ENCODE measurements around the gene KIF17. TPM values are rescaled to one million over a fixed set of nuclear protein-coding genes. Genes with fewer than 3 reads are reported as not detected.

The KIF17 gene
- total and polyA plus RNA-seq, 4 donors: 4.1 to 9.6 (median 5.9) TPM

- H3K4me1 ChIP-seq (ENCODE audit: control insufficient read depth in 5 of 5, insufficient read depth in 5 of 5, low read length in 5 of 5): no peaks in the 10 kb centered on the region
- H3K9me3 ChIP-seq (ENCODE audit: control insufficient read depth in 4 of 4, insufficient read depth in 3 of 4, low read length in 3 of 4): no peaks in the 10 kb centered on the region
- H3K9ac ChIP-seq (ENCODE audit: insufficient read depth in 1 of 2, low read length in 2 of 2): no peak overlapping the region
- H3K36me3 ChIP-seq (ENCODE audit: control insufficient read depth in 4 of 4, insufficient read depth in 4 of 4, low read length in 4 of 4): peaks cover 34 to 58% (median 51%) of the 10 kb centered on the region in 4 donors
- ATAC-seq (ENCODE audit: insufficient read depth, low FRiP score): no peak
- DNase-seq: no peak
- H3K27me3 ChIP-seq (ENCODE audit: control insufficient read depth in 3 of 3, insufficient read depth in 3 of 3, low read length in 2 of 3): no peaks in the 10 kb centered on the region
- no peak overlapping the region for H3K27ac ChIP-seq (ENCODE audit: low read depth in 1 of 2, low read length in 1 of 2)
- no peak for TF ChIP-seq CTCF (IDR thresholded peaks at IDR 0.05; ENCODE audit: control extremely low read depth, extremely low read depth)
- no peak overlapping the region for H3K4me3 ChIP-seq
- WGBS, 2 donors: 96 to 97% methylated on average over 6 of the region's 6 CpGs
These were observed 42.5 kb upstream of the KIF17 start for GRCh38 chr1:20760322-20760721.

GRCh38 chr1:20753589-20753988 lies 35.8 kb upstream of the KIF17 start:
- DNase-seq (no peak), ATAC-seq (ENCODE audit: insufficient read depth, low FRiP score) (no peak)
- Histone ChIP-seq H3K9ac (ENCODE audit: insufficient read depth in 1 of 2, low read length in 2 of 2) (no peak overlapping the region), H3K27ac (ENCODE audit: low read depth in 1 of 2, low read length in 1 of 2) (no peak overlapping the region), H3K4me3 (no peak overlapping the region), H3K9me3 (ENCODE audit: control insufficient read depth in 4 of 4, insufficient read depth in 3 of 4, low read length in 3 of 4) (no peaks in the 10 kb centered on the region), H3K36me3 (ENCODE audit: control insufficient read depth in 4 of 4, insufficient read depth in 4 of 4, low read length in 4 of 4) (peaks cover 17 to 42% (median 40%) of the 10 kb centered on the region in 4 donors), H3K27me3 (ENCODE audit: control insufficient read depth in 3 of 3, insufficient read depth in 3 of 3, low read length in 2 of 3) (no peaks in the 10 kb centered on the region), H3K4me1 (ENCODE audit: control insufficient read depth in 5 of 5, insufficient read depth in 5 of 5, low read length in 5 of 5) (no peaks in the 10 kb centered on the region)
- 86 to 91% methylated on average over 3 of the region's 3 CpGs for WGBS, 2 donors
- TF ChIP-seq CTCF (IDR thresholded peaks at IDR 0.05; ENCODE audit: control extremely low read depth, extremely low read depth): no peak

- 92 to 93% methylated on average over 3 of the region's 3 CpGs for WGBS, 2 donors
- Histone ChIP-seq H3K9me3 (ENCODE audit: control insufficient read depth in 4 of 4, insufficient read depth in 3 of 4, low read length in 3 of 4) (no peaks in the 10 kb centered on the region), H3K27ac (ENCODE audit: low read depth in 1 of 2, low read length in 1 of 2) (no peak overlapping the region), H3K36me3 (ENCODE audit: control insufficient read depth in 4 of 4, insufficient read depth in 4 of 4, low read length in 4 of 4) (peaks cover 17 to 46% (median 42%) of the 10 kb centered on the region in 4 donors), H3K9ac (ENCODE audit: insufficient read depth in 1 of 2, low read length in 2 of 2) (no peak overlapping the region), H3K4me1 (ENCODE audit: control insufficient read depth in 5 of 5, insufficient read depth in 5 of 5, low read length in 5 of 5) (no peaks in the 10 kb centered on the region), H3K4me3 (no peak overlapping the region), H3K27me3 (ENCODE audit: control insufficient read depth in 3 of 3, insufficient read depth in 3 of 3, low read length in 2 of 3) (no peaks in the 10 kb centered on the region)
- no peak for DNase-seq
- ATAC-seq (ENCODE audit: insufficient read depth, low FRiP score): no peak
- no peak for TF ChIP-seq CTCF (IDR thresholded peaks at IDR 0.05; ENCODE audit: control extremely low read depth, extremely low read depth)
These were observed 33.7 kb upstream of the KIF17 start for GRCh38 chr1:20751462-20751990.

- H3K4me1 ChIP-seq (ENCODE audit: control insufficient read depth in 5 of 5, insufficient read depth in 5 of 5, low read length in 5 of 5): peaks cover 0 to 1% (median 0%) of the 10 kb centered on the region in 5 donors
- no peak overlapping the region for H3K4me3 ChIP-seq
- DNase-seq (no peak), ATAC-seq (ENCODE audit: insufficient read depth, low FRiP score) (no peak)
- H3K9ac ChIP-seq (ENCODE audit: insufficient read depth in 1 of 2, low read length in 2 of 2): no peak overlapping the region
- no peaks in the 10 kb centered on the region for H3K27me3 ChIP-seq (ENCODE audit: control insufficient read depth in 3 of 3, insufficient read depth in 3 of 3, low read length in 2 of 3)
- H3K9me3 ChIP-seq (ENCODE audit: control insufficient read depth in 4 of 4, insufficient read depth in 3 of 4, low read length in 3 of 4): no peaks in the 10 kb centered on the region
- peaks cover 15 to 50% (median 40%) of the 10 kb centered on the region in 4 donors for H3K36me3 ChIP-seq (ENCODE audit: control insufficient read depth in 4 of 4, insufficient read depth in 4 of 4, low read length in 4 of 4)
- TF ChIP-seq CTCF (IDR thresholded peaks at IDR 0.05; ENCODE audit: control extremely low read depth, extremely low read depth): no peak
- H3K27ac ChIP-seq (ENCODE audit: low read depth in 1 of 2, low read length in 1 of 2): no peak overlapping the region
These were observed 24.9 kb upstream of the KIF17 start for GRCh38 chr1:20742671-20743070.

Measured in lung (tissue), 12 donors.